H9 (cell line): ENCODE data around the gene FREM2. TPM values are rescaled to one million over a fixed set of nuclear protein-coding genes. Genes with fewer than 3 reads are reported as not detected.

Source experiments
- DNase-seq: peaks from one replicate; pipeline ENCODE4 v3.0.0-alpha.2; 2017
- H2AFZ ChIP-seq: one replicate; pipeline ENCODE4 v1.6.1; 2013; ENCODE audit warnings: mild to moderate bottlenecking, low read length, control low read depth, moderate library complexity
- H2AK5ac ChIP-seq: 2 replicates; pipeline ENCODE4 v1.6.1; 2013; ENCODE audit warnings: low read length, control low read depth, mixed read lengths; ENCODE audit not compliant: insufficient read length
- H2BK120ac ChIP-seq: one replicate; pipeline ENCODE4 v1.6.1; 2013; ENCODE audit warnings: low read depth, mild to moderate bottlenecking, low read length, control low read depth, inconsistent platforms; ENCODE audit not compliant: poor library complexity, severe bottlenecking
- H2BK12ac ChIP-seq: 2 replicates; pipeline ENCODE4 v1.6.1; 2013; ENCODE audit warnings: low read length, control low read depth, mixed read lengths, low read depth; ENCODE audit not compliant: insufficient read length
- H2BK15ac ChIP-seq: 2 replicates; pipeline ENCODE4 v1.6.1; 2013; ENCODE audit warnings: low read depth, low read length, control low read depth
- H2BK20ac ChIP-seq: one replicate; pipeline ENCODE4 v1.6.1; 2013; ENCODE audit warnings: low read depth, mild to moderate bottlenecking, low read length, control low read depth, inconsistent platforms; ENCODE audit not compliant: poor library complexity, severe bottlenecking
- H2BK5ac ChIP-seq: 2 replicates; pipeline ENCODE4 v1.6.1; 2013; ENCODE audit warnings: low read length, control low read depth, mixed read lengths; ENCODE audit not compliant: insufficient read length
- H3K14ac ChIP-seq: 2 replicates; pipeline ENCODE4 v1.6.1; 2013; ENCODE audit warnings: low read length, control low read depth; ENCODE audit not compliant: insufficient read depth
- H3K18ac ChIP-seq: 2 replicates; pipeline ENCODE4 v1.6.1; 2013; ENCODE audit warnings: low read depth, mild to moderate bottlenecking, mixed read lengths, low read length, control low read depth; ENCODE audit not compliant: insufficient read length
- H3K23ac ChIP-seq: 2 replicates; pipeline ENCODE4 v1.6.1; 2013; ENCODE audit warnings: low read length, control low read depth, mixed read lengths, low read depth; ENCODE audit not compliant: insufficient read length
- H3K23me2 ChIP-seq: 2 replicates; pipeline ENCODE4 v1.6.1; 2013; ENCODE audit warnings: low read depth, mild to moderate bottlenecking, mixed read lengths, low read length, control low read depth; ENCODE audit not compliant: insufficient read length, poor library complexity, severe bottlenecking
- H3K27ac ChIP-seq: 2 replicates; pipeline ENCODE4 v1.5.1; 2013; ENCODE audit warnings: low read length, control low read depth, mixed read lengths, low read depth; ENCODE audit not compliant: insufficient read length
- H3K27me3 ChIP-seq: 2 replicates; pipeline ENCODE4 v1.6.1; 2013; ENCODE audit warnings: low read length, control low read depth, inconsistent platforms; ENCODE audit not compliant: insufficient read depth
- H3K4ac ChIP-seq: 2 replicates; pipeline ENCODE4 v1.6.1; 2013; ENCODE audit warnings: low read depth, mild to moderate bottlenecking, control low read depth, inconsistent platforms, low read length, moderate library complexity
- H3K4me1 ChIP-seq: 2 replicates; pipeline ENCODE4 v1.6.1; 2013; ENCODE audit warnings: low read length, control low read depth, inconsistent platforms; ENCODE audit not compliant: insufficient read depth
- H3K4me2 ChIP-seq: 2 replicates; pipeline ENCODE4 v1.6.1; 2013; ENCODE audit warnings: low read length, control low read depth, mixed read lengths; ENCODE audit not compliant: insufficient read length, insufficient read depth
- H3K56ac ChIP-seq: 2 replicates; pipeline ENCODE4 v1.6.1; 2013; ENCODE audit warnings: low read depth, mild to moderate bottlenecking, mixed read lengths, low read length, control low read depth; ENCODE audit not compliant: insufficient read length
- H3K79me1 ChIP-seq: 2 replicates; pipeline ENCODE4 v1.6.1; 2013; ENCODE audit warnings: low read depth, mild to moderate bottlenecking, moderate library complexity, low read length, control low read depth, inconsistent platforms; ENCODE audit not compliant: insufficient read depth, poor library complexity, severe bottlenecking
- H3K79me2 ChIP-seq: 2 replicates; pipeline ENCODE4 v1.6.1; 2013; ENCODE audit warnings: low read length, control low read depth, inconsistent platforms; ENCODE audit not compliant: insufficient read depth
- H3K9ac ChIP-seq: 2 replicates; pipeline ENCODE4 v1.6.1; 2013; ENCODE audit warnings: low read length, control low read depth, mixed read lengths; ENCODE audit not compliant: insufficient read length; ENCODE audit errors: extremely low read depth
- H3K9me3 ChIP-seq: one replicate; pipeline ENCODE4 v1.6.1; 2013; ENCODE audit warnings: low read depth, low read length, inconsistent platforms; ENCODE audit not compliant: control insufficient read depth
- H3T11ph ChIP-seq: one replicate; pipeline ENCODE4 v1.6.1; 2013; ENCODE audit warnings: mild to moderate bottlenecking, low read length, control low read depth, inconsistent platforms
- H4K20me1 ChIP-seq: one replicate; pipeline ENCODE4 v1.6.1; 2013; ENCODE audit not compliant: control insufficient read depth, insufficient read length, insufficient read depth
- H4K5ac ChIP-seq: 2 replicates; pipeline ENCODE4 v1.6.1; 2013; ENCODE audit warnings: low read depth, mild to moderate bottlenecking, mixed read lengths, low read length, control low read depth; ENCODE audit not compliant: insufficient read length
- H4K8ac ChIP-seq: replicated peaks from 2 replicates; pipeline ENCODE4 v1.6.1; 2013; ENCODE audit warnings: low read length, control low read depth, mixed read lengths, low read depth; ENCODE audit not compliant: insufficient read length
- H4K91ac ChIP-seq: 2 replicates; pipeline ENCODE4 v1.6.1; 2013; ENCODE audit warnings: low read depth, mild to moderate bottlenecking, moderate library complexity, mixed read lengths, low read length, control low read depth; ENCODE audit not compliant: insufficient read length
- H3K27ac Mint-ChIP-seq, 3 experiments: 2 replicates in 2 of 3; 3 replicates in 1 of 3; pipeline ENCODE4 v1.8.0; 2020 to 2021; ENCODE audit warnings: mixed read lengths in 3 of 3, mild to moderate bottlenecking in 1 of 3, moderate library complexity in 1 of 3
- H3K27me3 Mint-ChIP-seq: 2 replicates; pipeline ENCODE4 v1.8.0; 2021; ENCODE audit warnings: low read depth, mild to moderate bottlenecking, moderate library complexity, mixed read lengths
- H3K36me3 Mint-ChIP-seq, 3 experiments: 2 replicates in 2 of 3; 3 replicates in 1 of 3; pipeline ENCODE4 v1.8.0; 2020 to 2021; ENCODE audit warnings: low read depth in 3 of 3, mixed read lengths in 3 of 3; ENCODE audit not compliant: insufficient read depth in 1 of 3
- H3K4me1 Mint-ChIP-seq, 2 experiments: 2 replicates each; pipeline ENCODE4 v1.8.0; 2020; ENCODE audit warnings: mixed read lengths in 2 of 2
- H3K4me3 Mint-ChIP-seq, 2 experiments: 2 replicates in 1 of 2; 3 replicates in 1 of 2; pipeline ENCODE4 v1.8.0; 2020 to 2021; ENCODE audit warnings: mild to moderate bottlenecking in 2 of 2, mixed read lengths in 2 of 2, moderate library complexity in 1 of 2
- H3K9me3 Mint-ChIP-seq, 2 experiments: 2 replicates in 1 of 2; 3 replicates in 1 of 2; pipeline ENCODE4 v1.8.0; 2020; ENCODE audit warnings: mild to moderate bottlenecking in 2 of 2, mixed read lengths in 2 of 2, moderate library complexity in 1 of 2
- CTCF ChIP-seq: fragments of 200-600 bp; sonication (generic); conservative IDR thresholded peaks from 3 replicates; pipeline ENCODE4 v1.8.0; 2021; ENCODE audit warnings: antibody characterized with exemption, mild to moderate bottlenecking
- WGBS: extraction: QIAGEN DNeasy Blood & Tissue Kit; methylation state at CpG from one replicate; pipeline ENCODE4 v1.1.7; 2013; ENCODE audit warnings: missing lambda C conversion rate, low lambda C conversion rate, mixed read lengths; ENCODE audit not compliant: insufficient read length; ENCODE audit errors: extremely low coverage; 5-methylcytosine and 5-hydroxymethylcytosine counted together
- total RNA-seq: library from RNA; stranded (reverse); gene quantifications from 2 replicates; pipeline ENCODE4 v1.2.1, GENCODE V29; 2021

The FREM2 gene
- total RNA-seq, 1 experiment from 2014 or later: 16.0 TPM

- H2BK120ac ChIP-seq: no peak overlapping the region
- H3K23ac ChIP-seq: no peak overlapping the region
- H4K5ac ChIP-seq: no peak overlapping the region
- H3K27ac Mint-ChIP-seq: no peak overlapping the region
- H2BK20ac ChIP-seq: no peak overlapping the region
- no peak overlapping the region for H2BK15ac ChIP-seq
- H3K36me3 Mint-ChIP-seq: peaks cover 0 to 5% (median 2%) of the 10 kb centered on the region in 3 experiments; a peak in 2 of 7 replicates
- no peak for TF ChIP-seq CTCF
- H3K79me2 ChIP-seq: no peaks in the 10 kb centered on the region
- H4K91ac ChIP-seq: no peak overlapping the region
- H3K27ac ChIP-seq: no peak overlapping the region
- H2AFZ ChIP-seq: no peak overlapping the region
- no peak overlapping the region for H2BK5ac ChIP-seq
- H3K4me2 ChIP-seq: no peak overlapping the region
- no peak overlapping the region for H3K4me3 Mint-ChIP-seq
- no peak overlapping the region for H2BK12ac ChIP-seq
- no peaks in the 10 kb centered on the region for H3K27me3 ChIP-seq
- H3K56ac ChIP-seq: no peak overlapping the region
- no peak overlapping the region for H3K4ac ChIP-seq
- no peaks in the 10 kb centered on the region for H3K27me3 Mint-ChIP-seq
- H3K9ac ChIP-seq: no peak overlapping the region
- DNase-seq: no peak
- no CpG with 5 or more reads among the region's 2 CpGs for WGBS
- H3K4me1 Mint-ChIP-seq: peaks cover 7 to 9% of the 10 kb centered on the region in 2 experiments
- H3K18ac ChIP-seq: no peak overlapping the region
- no peaks in the 10 kb centered on the region for H3K79me1 ChIP-seq
- H3K9me3 Mint-ChIP-seq: no peaks in the 10 kb centered on the region
- H3K23me2 ChIP-seq: no peaks in the 10 kb centered on the region
- H2AK5ac ChIP-seq: no peak overlapping the region
- no peak overlapping the region for H3T11ph ChIP-seq
- H4K8ac ChIP-seq: no peak overlapping the region
- H3K9me3 ChIP-seq: no peaks in the 10 kb centered on the region
- no peaks in the 10 kb centered on the region for H4K20me1 ChIP-seq
- no peak overlapping the region for H3K14ac ChIP-seq
- H3K4me1 ChIP-seq: no peaks in the 10 kb centered on the region
Observed at GRCh38 chr13:38700051-38700450, 13.2 kb downstream of the FREM2 start.
